Mucosa of stomach (tissue), 1 donor: ENCODE results near the gene MAPK11.

ENCODE experiments used
- H3K27me3 ChIP-seq: one replicate; pipeline ENCODE4 v1.7.0; 2013; ENCODE audit warnings: mild to moderate bottlenecking, low read length; ENCODE audit not compliant: control insufficient read depth, insufficient read depth
- H3K36me3 ChIP-seq: one replicate; pipeline ENCODE4 v1.7.0; 2013; ENCODE audit warnings: low read length; ENCODE audit not compliant: control insufficient read depth, insufficient read depth
- H3K4me1 ChIP-seq: one replicate; pipeline ENCODE4 v1.7.0; 2013; ENCODE audit warnings: mild to moderate bottlenecking, low read length; ENCODE audit not compliant: control insufficient read depth, insufficient read depth
- H3K4me3 ChIP-seq: one replicate; pipeline ENCODE4 v1.7.0; 2013; ENCODE audit warnings: low read length
- H3K9ac ChIP-seq: one replicate; pipeline ENCODE4 v1.7.0; 2013; ENCODE audit warnings: mild to moderate bottlenecking, low read length, moderate library complexity
- H3K9me3 ChIP-seq: one replicate; pipeline ENCODE4 v1.7.0; 2013; ENCODE audit warnings: mild to moderate bottlenecking, low read length, moderate library complexity; ENCODE audit not compliant: control insufficient read depth
- donor health status: Pancreatic carcinoma.

The MAPK11 gene

GRCh38 chr22:50244420-50245213, 25.6 kb downstream of the MAPK11 start, which contains the start of gene TUBGCP6:
TUBGCP6 (minus strand) TSS chr22:50245023; CDS start chr22:50244459, 564 bp downstream.
- no peaks in the 10 kb centered on the region for H3K9me3 ChIP-seq

GRCh38 chr22:50243685-50244419, 26.3 kb downstream of the MAPK11 start:
- peaks cover 42% of the 10 kb centered on the region for H3K4me1 ChIP-seq
- H3K9me3 ChIP-seq = no peaks in the 10 kb centered on the region
- H3K27me3 ChIP-seq = no peaks in the 10 kb centered on the region
- H3K9ac ChIP-seq = peak overlapping the region; percentile 73
- peak overlapping the region; percentile 43 for H3K4me3 ChIP-seq
- peaks cover 9% of the 10 kb centered on the region for H3K36me3 ChIP-seq

More at GRCh38 chr22:50244420-50245213, 25.6 kb downstream of the MAPK11 start, which contains the start of gene TUBGCP6:
- Histone ChIP-seq H3K9ac (peak within 1 kb of the TSS; percentile 73), H3K4me3 (peak within 1 kb of the TSS; percentile 43), H3K27me3 (no peaks in the 10 kb centered on the region), H3K36me3 (peaks cover 9% of the 10 kb centered on the region), H3K4me1 (peaks cover 42% of the 10 kb centered on the region)

- H3K9ac ChIP-seq = no peak overlapping the region
- H3K27me3 ChIP-seq = no peaks in the 10 kb centered on the region
- H3K4me1 ChIP-seq = peaks cover 34% of the 10 kb centered on the region
- peaks cover 9% of the 10 kb centered on the region for H3K36me3 ChIP-seq
- H3K9me3 ChIP-seq = no peaks in the 10 kb centered on the region
- no peak overlapping the region for H3K4me3 ChIP-seq
These were observed 27.7 kb downstream of the MAPK11 start for GRCh38 chr22:50242406-50242949.

GRCh38 chr22:50238755-50239154, 31.4 kb downstream of the MAPK11 start:
- no peak overlapping the region for H3K9ac ChIP-seq
- H3K4me3 ChIP-seq = no peak overlapping the region
- H3K9me3 ChIP-seq = no peaks in the 10 kb centered on the region
- peaks cover 16% of the 10 kb centered on the region for H3K4me1 ChIP-seq
- no peaks in the 10 kb centered on the region for H3K27me3 ChIP-seq
- no peaks in the 10 kb centered on the region for H3K36me3 ChIP-seq

GRCh38 chr22:50236731-50237409, 33.3 kb downstream of the MAPK11 start:
- no peak overlapping the region for H3K4me3 ChIP-seq
- H3K4me1 ChIP-seq = peaks cover 4% of the 10 kb centered on the region
- no peak overlapping the region for H3K9ac ChIP-seq
- H3K27me3 ChIP-seq = no peaks in the 10 kb centered on the region
- no peaks in the 10 kb centered on the region for H3K9me3 ChIP-seq
- no peaks in the 10 kb centered on the region for H3K36me3 ChIP-seq

- Histone ChIP-seq H3K4me3 (no peak overlapping the region), H3K4me1 (no peaks in the 10 kb centered on the region), H3K9ac (no peak overlapping the region), H3K9me3 (no peaks in the 10 kb centered on the region), H3K36me3 (no peaks in the 10 kb centered on the region), H3K27me3 (no peaks in the 10 kb centered on the region)
These were observed 37.0 kb downstream of the MAPK11 start for GRCh38 chr22:50233223-50233622.

- Histone ChIP-seq H3K4me1 (no peaks in the 10 kb centered on the region), H3K9me3 (no peaks in the 10 kb centered on the region), H3K27me3 (no peaks in the 10 kb centered on the region), H3K36me3 (no peaks in the 10 kb centered on the region), H3K9ac (no peak overlapping the region), H3K4me3 (no peak overlapping the region)
These were observed 37.6 kb downstream of the MAPK11 start for GRCh38 chr22:50232481-50233151.

GRCh38 chr22:50229370-50229769, 40.8 kb downstream of the MAPK11 start:
- Histone ChIP-seq H3K27me3 (no peaks in the 10 kb centered on the region), H3K4me3 (no peak overlapping the region), H3K9me3 (no peaks in the 10 kb centered on the region), H3K4me1 (no peaks in the 10 kb centered on the region), H3K9ac (no peak overlapping the region), H3K36me3 (peaks cover 3% of the 10 kb centered on the region)

GRCh38 chr22:50228366-50228765, 41.8 kb downstream of the MAPK11 start:
- no peak overlapping the region for H3K4me3 ChIP-seq
- peaks cover 3% of the 10 kb centered on the region for H3K36me3 ChIP-seq
- no peaks in the 10 kb centered on the region for H3K9me3 ChIP-seq
- no peaks in the 10 kb centered on the region for H3K27me3 ChIP-seq
- no peak overlapping the region for H3K9ac ChIP-seq
- H3K4me1 ChIP-seq = no peaks in the 10 kb centered on the region

GRCh38 chr22:50227579-50228215, 42.5 kb downstream of the MAPK11 start:
- Histone ChIP-seq H3K9me3 (no peaks in the 10 kb centered on the region), H3K4me3 (no peak overlapping the region), H3K27me3 (no peaks in the 10 kb centered on the region), H3K9ac (no peak overlapping the region), H3K36me3 (peaks cover 7% of the 10 kb centered on the region), H3K4me1 (no peaks in the 10 kb centered on the region)

- Histone ChIP-seq H3K4me3 (no peak overlapping the region), H3K9me3 (no peaks in the 10 kb centered on the region), H3K4me1 (no peaks in the 10 kb centered on the region), H3K9ac (no peak overlapping the region), H3K27me3 (no peaks in the 10 kb centered on the region), H3K36me3 (peaks cover 15% of the 10 kb centered on the region)
These were observed 43.4 kb downstream of the MAPK11 start for GRCh38 chr22:50226875-50227165.
